Amniotic epithelial cell (primary cell): ENCODE results near the gene UBE2O.

Source experiments
- DNase-seq: peaks from one replicate; pipeline ENCODE4 v3.0.0-alpha.2; 2010; ENCODE audit warnings: low read depth

Gene UBE2O

DNA sequence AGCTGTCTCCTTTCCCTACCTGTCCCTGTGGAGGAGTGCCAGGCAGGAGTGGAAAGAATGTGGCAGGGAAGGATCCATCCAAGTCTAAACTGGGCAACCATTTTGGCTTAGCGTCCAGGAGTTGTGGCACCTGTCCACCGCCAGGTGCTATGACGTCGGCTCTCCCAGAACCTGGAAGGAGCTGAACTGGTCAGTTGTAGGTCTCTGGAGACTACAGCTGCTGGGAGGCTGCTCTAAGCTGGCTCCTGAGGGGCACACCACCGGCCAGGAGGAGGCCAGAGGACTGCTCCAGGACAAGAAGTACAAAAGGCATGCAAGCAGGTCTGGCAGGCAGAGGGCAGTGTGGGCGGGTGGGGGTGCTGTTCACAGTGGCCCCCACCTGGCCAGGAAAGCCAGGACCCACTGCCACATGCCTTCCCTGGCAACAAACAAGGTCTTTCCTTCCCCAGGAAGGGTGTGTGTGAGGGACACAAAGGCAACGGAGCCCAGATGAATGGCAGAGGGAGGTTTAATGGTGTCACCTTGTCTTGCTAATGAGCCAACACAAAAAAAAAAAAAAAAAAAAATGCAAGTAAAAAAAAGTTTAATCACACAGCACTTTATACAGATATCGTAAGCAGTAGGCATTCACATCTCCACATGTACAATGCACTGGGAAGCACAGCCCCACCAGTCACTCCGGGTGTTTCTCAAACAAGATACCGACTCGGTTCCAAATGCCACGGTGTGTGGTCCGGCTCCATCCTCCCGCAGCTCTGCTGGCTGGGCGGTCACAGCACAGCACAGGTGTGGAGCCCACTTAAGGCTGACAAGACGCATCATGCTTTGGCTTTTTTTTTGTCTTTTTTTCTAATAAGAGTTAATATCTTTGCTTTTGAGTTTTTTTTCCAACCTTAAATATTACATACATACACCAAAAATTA, 63.7 kb downstream of the UBE2O start:
- DNase-seq: no peak

DNA sequence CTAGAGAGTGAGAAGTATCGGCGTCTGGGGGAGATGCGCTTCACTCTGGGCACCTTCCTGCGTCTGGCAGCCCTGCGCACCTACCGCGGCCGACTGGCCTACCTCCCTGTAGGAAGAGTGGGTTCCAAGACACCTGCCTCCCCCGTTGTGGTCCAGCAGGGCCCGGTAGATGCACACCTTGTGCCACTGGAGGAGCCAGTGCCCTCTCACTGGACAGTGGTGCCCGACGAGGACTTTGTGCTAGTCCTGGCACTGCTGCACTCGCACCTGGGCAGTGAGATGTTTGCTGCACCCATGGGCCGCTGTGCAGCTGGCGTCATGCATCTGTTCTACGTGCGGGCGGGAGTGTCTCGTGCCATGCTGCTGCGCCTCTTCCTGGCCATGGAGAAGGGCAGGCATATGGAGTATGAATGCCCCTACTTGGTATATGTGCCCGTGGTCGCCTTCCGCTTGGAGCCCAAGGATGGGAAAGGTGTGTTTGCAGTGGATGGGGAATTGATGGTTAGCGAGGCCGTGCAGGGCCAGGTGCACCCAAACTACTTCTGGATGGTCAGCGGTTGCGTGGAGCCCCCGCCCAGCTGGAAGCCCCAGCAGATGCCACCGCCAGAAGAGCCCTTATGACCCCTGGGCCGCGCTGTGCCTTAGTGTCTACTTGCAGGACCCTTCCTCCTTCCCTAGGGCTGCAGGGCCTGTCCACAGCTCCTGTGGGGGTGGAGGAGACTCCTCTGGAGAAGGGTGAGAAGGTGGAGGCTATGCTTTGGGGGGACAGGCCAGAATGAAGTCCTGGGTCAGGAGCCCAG, 65.8 kb downstream of the UBE2O start:
- DNase-seq: no peak

DNA sequence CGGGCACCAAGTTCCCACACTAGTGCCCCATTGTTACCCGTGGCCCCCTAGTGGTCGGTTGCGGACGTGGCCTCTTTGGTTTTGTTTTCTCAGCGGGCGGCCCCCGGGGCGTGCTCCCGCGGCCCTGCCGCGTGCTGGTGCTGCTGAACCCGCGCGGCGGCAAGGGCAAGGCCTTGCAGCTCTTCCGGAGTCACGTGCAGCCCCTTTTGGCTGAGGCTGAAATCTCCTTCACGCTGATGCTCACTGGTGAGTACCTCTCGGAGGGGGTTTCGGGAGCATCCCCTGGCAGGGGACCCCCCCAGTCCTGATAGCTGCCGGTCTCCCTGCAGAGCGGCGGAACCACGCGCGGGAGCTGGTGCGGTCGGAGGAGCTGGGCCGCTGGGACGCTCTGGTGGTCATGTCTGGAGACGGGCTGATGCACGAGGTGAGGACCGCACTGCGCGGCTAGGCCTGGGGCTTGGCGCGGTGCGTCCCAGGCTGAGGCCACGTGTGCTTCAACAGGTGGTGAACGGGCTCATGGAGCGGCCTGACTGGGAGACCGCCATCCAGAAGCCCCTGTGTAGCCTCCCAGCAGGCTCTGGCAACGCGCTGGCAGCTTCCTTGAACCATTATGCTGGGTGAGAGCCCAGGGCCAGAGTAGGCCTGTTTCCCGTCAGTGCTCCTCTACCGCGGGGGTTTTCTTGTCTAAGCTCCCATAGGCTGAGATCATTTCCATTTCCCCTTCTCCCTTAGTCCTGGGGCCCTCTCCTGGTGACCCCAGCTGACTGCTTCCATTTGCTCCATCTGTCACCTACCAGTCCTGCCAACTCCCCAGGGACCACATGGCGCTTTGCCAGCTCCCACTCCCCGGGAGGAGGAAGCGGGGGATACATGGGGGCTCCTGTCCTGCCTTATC, 66.8 kb downstream of the UBE2O start:
- DNase-seq: peak; percentile 66

DNA sequence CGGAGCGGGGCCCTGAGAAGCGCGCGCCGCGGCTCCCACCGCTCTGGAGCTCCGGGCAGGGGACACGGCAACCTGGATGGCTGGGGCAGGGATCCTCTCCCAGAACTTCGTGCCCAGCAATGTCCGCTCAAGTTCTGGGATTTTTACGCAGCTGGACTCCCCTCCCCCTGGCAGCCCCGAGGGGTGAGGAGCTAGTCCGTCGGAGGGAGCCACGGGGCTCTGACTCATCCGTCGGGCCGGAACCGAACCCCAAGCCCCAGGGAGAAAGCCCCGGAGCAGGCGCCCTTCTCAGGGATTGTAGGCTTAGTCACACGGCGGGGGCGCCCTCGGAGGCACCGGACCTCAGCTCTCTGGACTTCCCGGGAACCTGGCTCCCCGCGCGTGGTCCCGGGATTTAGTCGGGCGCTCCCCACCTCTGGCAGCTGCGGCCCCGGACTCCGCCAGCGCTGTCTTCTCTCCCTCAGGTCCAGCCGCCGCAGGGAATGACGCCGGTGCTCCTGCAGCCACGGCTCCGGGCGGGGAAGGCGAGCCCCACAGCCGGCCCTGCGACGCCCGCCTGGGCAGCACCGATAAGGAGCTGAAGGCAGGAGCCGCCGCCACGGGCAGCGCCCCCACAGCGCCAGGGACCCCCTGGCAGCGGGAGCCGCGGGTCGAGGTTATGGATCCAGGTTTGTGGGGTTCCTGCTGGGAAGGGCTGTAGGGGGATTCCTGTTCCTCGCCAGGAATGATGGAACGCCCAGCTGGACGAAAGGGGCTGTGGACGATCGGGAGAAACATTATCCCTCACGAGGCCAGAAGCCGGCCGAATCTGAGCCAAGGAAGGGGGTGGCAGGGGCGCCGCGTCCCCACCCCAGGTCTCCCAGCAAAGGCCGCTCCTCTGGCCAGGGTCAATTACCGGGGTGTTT, 67.7 kb downstream of the UBE2O start:
- DNase-seq: peak; percentile 45

DNA sequence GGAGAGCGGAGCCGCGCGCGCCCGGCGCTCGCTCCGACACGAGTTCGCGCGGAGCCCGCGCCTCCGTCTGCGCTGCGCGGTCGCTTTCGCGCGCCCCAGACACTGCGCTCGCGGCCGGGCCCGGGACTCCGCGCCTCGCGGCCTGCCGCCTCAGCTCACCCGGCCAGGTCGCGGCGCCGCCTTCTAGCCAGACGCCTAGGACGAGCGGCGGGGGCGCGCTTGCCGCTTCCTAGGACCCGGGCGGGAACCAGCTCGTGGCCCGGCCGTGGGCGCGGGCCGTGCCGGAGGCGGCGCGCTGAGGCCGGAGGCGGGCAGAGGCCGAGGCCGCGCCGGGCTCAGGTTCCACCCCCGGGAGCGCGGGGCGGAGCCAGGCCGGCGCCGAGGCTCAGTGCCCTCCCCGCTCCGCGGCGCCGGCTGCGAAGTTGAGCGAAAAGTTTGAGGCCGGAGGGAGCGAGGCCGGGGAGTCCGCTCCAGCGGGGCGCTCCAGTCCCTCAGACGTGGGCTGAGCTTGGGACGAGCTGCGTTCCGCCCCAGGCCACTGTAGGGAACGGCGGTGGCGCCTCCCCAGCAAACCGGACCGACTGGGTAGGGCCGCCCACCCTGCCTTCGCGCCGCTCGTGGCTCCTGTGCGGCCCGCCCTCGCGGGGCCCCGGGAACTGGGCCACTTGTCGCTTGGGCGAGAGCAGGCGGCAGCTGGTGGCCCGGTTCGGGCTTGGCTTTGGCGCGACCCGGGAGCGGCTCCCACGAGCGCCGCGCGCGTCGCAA, 68.5 kb downstream of the UBE2O start, which contains the start of gene SPHK1:
TSS of gene SPHK1 (plus strand) at position 388 of the 765 bp plus-strand sequence. CDS start 1,036 bp downstream, outside the sequence.
- peak; percentile 70 for DNase-seq

DNA sequence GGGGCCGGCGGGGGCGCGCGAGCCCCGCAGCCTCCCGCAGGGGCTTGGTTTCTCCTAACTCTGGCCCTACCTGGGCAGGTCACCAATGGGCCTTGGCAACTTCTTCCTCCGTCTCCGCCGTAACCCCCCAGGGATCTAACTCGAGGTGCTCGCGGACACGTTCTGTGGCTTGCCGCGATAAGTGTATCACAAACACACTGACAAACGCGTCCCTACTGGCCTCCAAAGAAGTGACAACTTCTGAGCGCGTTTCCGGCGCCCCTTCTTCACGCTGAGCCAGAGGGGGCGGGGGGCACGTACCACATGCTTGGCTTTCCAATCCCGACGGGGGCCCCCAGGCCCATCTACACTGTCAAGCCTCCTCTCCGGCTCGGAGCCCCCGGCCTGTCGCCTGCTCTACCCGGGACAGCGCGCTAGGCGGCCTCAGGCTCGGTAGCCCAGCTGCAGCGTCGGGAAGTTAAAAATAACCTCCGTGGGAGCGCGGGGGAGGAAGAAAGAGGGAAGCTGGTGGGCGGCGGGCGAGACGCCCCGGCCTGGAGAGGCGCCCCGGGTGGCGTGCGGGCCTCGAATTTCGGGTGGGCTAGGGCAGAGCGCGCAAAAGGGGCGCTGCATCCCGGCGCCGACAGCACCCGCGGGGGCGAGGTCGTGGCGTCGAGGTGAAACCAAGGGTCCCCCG, 69.3 kb downstream of the UBE2O start:
- DNase-seq: peak; percentile 26

DNA sequence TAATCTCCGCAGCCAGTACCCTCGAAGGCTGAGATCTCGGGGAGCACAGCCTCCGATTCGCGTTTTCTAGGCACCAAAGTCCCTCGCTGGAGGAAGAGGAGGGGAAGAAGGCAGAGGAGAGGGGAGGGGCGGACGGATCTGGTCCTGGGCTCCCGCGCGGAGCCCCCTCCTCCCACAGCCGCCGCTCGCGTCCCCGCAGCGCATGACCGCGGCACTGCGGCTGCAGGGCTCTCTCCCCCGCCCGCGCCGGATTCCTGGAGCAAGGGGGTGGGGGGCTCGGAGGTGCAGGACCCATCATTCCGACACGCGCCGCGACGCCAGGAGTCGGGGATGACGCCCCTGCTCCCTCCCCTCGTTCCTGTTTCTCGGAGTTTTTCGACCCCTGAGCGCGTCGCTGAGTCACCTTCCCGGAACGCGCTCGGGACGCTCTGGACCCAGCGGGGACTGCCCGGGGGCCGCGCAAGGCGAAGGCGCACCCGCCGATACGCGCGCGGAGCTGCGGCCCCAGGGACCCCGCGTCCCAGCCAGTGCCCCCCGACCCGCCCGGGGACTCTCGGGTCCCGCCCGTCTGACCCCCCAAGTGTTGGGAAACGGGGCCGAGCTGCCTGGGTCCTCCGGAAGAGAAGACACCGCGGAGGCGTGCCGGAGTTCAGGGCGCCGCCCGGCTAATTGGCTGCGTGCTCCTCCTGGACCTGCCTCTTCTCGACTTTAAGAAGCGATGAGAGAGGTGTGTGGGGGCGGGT, 70.0 kb downstream of the UBE2O start:
- peak; percentile 44 for DNase-seq

DNA sequence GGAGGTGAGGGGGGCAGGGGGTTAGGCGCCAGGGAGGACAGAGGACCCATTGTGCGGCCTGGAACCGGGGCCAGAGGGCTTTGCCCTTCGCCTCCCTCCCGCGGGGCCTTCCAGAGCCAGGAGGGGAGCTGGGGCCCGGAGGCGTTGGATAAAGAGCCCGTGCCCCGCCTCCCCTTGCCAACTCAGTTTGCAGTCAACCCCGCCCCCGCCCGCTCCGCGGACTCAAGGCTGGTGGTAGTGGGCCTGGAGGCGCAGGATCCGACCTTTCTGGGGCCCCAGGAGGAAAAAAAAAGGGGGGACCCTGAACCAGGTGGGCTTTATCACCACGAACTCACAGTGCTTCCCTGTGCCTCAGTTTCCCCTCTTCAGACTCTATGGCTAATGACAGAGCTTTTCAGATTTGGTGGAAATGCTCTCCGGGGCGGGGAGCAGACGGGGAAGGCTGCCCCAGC, 70.6 kb downstream of the UBE2O start:
- no peak for DNase-seq

DNA sequence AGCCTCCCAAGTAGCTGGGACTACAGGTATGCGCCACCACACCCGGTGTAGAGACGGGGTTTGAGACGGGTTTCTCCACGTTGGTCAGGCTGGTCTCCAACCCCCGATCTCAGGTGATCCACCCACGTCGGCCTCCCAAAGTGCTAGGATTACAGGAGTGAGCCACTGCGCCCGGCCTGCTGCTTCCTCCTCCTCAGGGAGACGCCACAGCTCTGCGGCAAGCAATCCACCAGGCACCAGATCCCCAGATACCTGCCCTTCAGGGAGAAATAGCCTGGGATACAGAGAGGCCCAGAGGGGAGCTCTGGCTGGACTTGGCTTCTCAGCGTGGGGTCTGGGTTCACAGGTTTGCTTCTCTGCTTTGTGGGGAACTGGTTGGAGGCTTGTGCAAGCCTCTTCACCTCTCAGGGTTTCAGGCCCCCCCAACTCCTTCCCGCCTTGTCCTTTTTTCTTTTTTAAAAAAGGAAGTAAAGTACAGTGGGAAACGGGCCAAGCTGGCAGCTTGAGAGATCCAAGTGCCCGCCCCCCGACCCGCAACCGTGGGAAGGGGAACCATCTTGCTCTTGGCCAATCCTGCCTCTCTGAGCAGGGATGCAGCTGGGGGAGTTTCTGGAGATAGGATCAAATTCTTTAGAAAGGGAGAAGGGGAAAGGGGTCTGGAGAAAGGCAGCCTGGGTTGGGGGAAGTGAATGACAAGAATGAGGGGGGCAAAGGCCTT, 71.2 kb downstream of the UBE2O start:
- DNase-seq: no peak

DNA sequence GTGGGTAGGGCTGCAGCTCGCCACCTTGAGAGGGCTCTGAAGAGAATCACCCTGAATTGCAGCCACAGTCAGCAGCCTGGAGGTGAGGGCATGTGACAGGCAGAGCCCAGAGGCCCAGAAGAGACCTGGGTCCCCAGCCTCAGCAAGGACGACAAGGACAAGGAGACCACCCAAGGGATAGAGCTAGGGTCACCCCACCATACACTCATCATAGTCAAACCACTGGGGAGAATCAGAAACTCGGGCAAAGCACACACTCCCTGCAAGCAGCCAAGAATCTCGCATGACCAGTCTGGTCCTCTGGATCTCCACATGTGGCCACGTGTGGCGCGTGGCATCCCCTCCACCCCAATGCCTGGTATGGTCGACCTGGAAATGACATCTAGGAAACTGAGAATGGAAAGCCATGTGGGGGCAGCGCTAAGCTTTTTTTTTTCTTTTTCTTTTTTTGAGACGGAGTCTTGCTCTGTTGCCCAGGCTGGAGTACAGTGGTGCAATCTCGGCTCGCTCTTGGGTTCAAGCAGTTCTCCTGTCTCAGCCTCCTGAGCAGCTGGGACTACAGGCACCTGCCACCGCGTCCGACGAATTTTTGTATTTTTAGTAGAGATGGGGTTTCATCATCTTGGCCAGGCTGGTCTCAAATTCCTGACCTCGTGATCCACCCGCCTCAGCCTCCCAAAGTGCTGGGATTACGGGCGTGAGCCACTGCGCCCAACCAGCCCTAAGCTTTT, 73.1 kb downstream of the UBE2O start:
- DNase-seq: no peak

DNA sequence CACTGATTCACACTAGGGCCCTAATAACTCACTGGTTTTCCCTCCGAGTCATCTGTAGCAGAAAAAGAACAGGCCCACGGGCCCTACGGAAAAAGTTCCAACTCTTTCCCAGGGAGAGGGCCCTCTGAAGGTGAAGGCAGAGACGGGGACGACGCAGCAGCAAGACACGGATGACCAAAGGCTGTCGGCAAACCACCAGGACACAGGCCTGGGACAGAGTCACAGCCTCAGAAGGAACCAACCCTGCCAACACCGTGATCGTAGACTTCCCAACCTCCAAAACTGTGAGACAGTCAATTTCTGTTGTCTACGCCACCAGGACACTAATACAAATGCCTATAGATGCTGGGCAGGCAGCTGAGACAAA, 73.7 kb downstream of the UBE2O start:
- no peak for DNase-seq

DNA sequence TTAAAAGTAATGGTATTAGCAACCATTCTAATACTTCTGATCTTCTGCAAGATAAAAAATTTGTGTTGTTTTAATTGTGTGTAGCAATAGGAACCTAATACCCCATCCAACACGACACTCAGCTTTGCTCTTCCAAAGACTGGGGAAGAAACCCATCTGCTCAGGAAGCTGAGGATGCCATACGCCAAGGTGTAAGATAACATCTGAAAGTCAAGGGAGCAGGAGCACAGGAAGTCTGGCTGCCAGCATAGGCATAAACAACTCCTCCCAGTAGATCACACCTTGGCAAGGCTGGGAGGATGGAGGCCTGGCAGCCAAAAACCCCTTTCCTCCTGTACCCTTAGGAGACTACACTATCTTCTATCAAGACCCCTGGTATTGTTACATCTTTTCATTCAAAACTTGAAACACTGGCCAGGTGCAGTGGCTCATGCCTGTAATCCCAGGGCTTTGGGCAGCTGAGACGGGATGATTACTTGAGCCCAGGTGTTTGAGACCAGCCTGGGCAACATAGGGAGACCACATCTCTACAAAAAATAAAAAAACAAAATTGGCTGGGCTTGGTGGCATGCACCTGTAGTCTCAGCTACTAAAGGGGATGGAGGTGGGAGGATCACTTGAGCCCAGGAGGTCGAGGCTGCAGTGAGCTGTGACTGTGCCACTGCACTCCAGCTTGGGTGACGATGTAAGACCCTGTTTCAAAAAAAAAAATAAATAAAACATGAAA, 74.2 kb downstream of the UBE2O start:
- no peak for DNase-seq

DNA sequence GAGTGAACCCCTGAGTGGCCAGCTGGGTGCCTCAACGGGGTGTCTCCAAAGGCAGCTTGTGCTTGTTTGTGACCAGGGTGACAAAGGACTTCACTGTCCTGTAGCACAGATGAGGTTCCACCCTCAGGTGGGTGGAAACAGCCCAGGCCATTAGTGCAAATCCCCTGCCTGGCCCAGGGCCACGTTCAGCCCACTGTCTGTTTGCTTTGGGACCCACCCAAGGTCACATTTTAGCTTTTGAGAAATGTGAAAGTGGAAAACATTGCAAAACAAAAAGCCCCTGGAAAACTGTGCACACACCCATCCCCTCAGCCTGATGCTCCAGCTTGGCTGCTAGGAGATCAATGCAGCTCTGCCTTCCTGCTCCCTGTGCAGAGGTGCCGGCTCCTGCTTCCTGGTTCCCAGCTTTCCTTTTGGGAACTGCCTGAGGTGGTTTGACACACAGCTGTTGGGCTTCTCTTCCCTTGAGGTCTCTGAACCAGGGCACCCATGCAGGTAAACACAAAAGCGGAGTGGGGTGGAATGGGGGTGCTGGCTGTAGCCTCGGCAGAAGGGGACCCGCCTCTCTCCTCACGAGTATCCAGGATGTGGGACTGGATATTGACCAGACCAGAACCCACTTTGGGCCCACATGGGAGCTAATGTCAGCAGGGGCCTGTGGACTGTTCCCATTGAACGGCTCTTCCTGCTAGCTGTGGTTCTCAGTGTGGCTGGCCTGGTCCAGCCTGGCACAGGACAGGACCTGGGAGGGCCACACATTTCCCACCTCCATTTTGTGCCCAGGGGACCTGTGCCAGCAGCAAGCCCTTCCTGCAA, 76.4 kb downstream of the UBE2O start:
- DNase-seq: no peak

DNA sequence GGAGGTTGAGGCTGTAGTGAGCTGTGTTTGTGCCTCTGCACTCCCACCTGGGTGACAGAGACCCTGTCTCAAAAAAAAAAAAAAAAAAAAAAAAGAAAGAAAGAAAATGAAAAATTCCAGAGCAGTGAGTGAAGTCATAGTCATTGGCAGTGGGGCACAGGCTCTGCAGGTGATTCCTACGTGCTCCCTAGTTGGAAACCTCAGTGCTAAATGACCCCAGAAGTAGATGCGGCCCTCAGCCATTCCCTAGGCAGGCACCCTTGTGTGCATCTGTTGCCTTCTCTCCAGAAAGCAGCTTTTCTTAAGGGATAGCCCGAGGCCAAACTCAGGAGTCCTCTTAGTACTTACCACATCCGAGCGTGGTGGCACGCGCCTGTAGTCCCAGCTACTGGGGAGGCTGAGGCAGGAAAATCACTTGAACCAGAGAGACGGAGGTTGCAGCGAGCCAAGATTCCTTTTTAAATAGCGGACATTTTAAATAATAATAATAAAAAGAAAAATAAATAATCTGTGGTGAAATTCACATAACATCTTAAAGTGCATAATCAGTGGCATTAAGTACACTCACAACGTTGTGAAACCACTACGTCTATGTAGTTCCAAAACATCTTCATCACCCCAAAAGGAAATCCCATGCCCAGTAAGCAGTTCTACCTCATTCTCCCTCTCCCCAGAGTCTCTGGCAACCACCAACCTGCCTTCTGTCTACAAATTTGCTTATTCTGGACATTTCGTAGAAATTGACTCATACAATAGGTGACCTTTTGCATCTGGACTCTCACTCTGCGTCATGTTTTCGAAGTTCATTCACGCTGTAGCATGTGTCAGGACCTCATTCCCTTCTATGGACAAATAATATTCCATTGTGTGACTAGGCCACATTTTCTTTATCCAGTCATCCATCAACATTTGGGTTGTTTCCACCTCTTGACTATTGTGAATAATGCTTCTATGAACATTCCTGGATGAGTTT, 81.0 kb downstream of the UBE2O start:
- peak; percentile 91 for DNase-seq
